KMS-11 (cell line): ENCODE data around the gene HLA-DPB1.

Source experiments
- H2AFZ ChIP-seq: fragments of 200-600 bp; sonication (generic); 2 replicates; pipeline ENCODE4 v1.6.1; 2016; ENCODE audit warnings: antibody characterized with exemption, mixed run types, low read depth
- H3K27ac ChIP-seq: fragments of 200-600 bp; sonication (generic); 2 replicates; pipeline ENCODE4 v1.6.1; 2016; ENCODE audit warnings: mild to moderate bottlenecking, mixed run types
- H3K27me3 ChIP-seq: fragments of 200-600 bp; sonication (generic); 2 replicates; pipeline ENCODE4 v1.6.1; 2017; ENCODE audit warnings: mild to moderate bottlenecking, low read depth, mixed run types, moderate library complexity; ENCODE audit not compliant: insufficient read depth
- H3K36me3 ChIP-seq: fragments of 200-600 bp; sonication (generic); 2 replicates; pipeline ENCODE4 v1.6.1; 2017; ENCODE audit warnings: mild to moderate bottlenecking, mixed run types; ENCODE audit not compliant: insufficient read depth
- H3K4me1 ChIP-seq: fragments of 200-600 bp; sonication (generic); 2 replicates; pipeline ENCODE4 v1.6.1; 2016; ENCODE audit warnings: mild to moderate bottlenecking, low read depth, mixed run types; ENCODE audit not compliant: poor library complexity, severe bottlenecking
- H3K4me2 ChIP-seq: fragments of 200-600 bp; sonication (generic); 2 replicates; pipeline ENCODE4 v1.7.0; 2016; ENCODE audit warnings: mild to moderate bottlenecking, mixed run types
- H3K4me3 ChIP-seq: fragments of 200-600 bp; sonication (generic); IDR thresholded peaks from 2 replicates; pipeline ENCODE4 v1.6.1; 2017; ENCODE audit warnings: low read depth, low read length, mixed read lengths; ENCODE audit not compliant: insufficient read depth
- H3K79me2 ChIP-seq: fragments of 200-600 bp; sonication (generic); 2 replicates; pipeline ENCODE4 v1.6.1; 2016; ENCODE audit warnings: low read depth, mixed run types; ENCODE audit not compliant: insufficient read depth
- H3K9ac ChIP-seq: fragments of 200-600 bp; sonication (generic); 2 replicates; pipeline ENCODE4 v1.6.1; 2016; ENCODE audit warnings: mild to moderate bottlenecking, mixed run types
- H4K20me1 ChIP-seq: fragments of 200-600 bp; sonication (generic); 2 replicates; pipeline ENCODE4 v1.6.1; 2016; ENCODE audit warnings: mild to moderate bottlenecking, mixed run types; ENCODE audit not compliant: insufficient read depth
- TF ChIP-seq, protein P1 (sequence below): fragments of 200-600 bp; sonication (generic); conservative IDR thresholded peaks from 2 replicates; pipeline ENCODE4 v1.6.1; 2017; ENCODE audit warnings: low read depth, mild to moderate bottlenecking, antibody characterized with exemption, low read length, moderate library complexity, mixed read lengths

Gene HLA-DPB1

GRCh38 chr6:33073431-33073871, 2.3 kb upstream of the HLA-DPB1 start, which contains the start of gene HLA-DPA1:
HLA-DPA1 (minus strand) TSS chr6:33073649.
- Histone ChIP-seq H3K9ac (no peak within 1 kb of the TSS), H3K4me1 (peaks cover 23% of the 10 kb centered on the region), H3K36me3 (no peaks in the 10 kb centered on the region), H4K20me1 (no peaks in the 10 kb centered on the region), H3K4me3 (no peak within 1 kb of the TSS), H3K27ac (no peak within 1 kb of the TSS), H3K79me2 (no peaks in the 10 kb centered on the region), H3K4me2 (peak within 1 kb of the TSS; percentile 14), H2AFZ (peak within 1 kb of the TSS; percentile 16; the same call in 1 of the 2 replicates), H3K27me3 (no peaks in the 10 kb centered on the region)
- TF ChIP-seq, protein P1, sequence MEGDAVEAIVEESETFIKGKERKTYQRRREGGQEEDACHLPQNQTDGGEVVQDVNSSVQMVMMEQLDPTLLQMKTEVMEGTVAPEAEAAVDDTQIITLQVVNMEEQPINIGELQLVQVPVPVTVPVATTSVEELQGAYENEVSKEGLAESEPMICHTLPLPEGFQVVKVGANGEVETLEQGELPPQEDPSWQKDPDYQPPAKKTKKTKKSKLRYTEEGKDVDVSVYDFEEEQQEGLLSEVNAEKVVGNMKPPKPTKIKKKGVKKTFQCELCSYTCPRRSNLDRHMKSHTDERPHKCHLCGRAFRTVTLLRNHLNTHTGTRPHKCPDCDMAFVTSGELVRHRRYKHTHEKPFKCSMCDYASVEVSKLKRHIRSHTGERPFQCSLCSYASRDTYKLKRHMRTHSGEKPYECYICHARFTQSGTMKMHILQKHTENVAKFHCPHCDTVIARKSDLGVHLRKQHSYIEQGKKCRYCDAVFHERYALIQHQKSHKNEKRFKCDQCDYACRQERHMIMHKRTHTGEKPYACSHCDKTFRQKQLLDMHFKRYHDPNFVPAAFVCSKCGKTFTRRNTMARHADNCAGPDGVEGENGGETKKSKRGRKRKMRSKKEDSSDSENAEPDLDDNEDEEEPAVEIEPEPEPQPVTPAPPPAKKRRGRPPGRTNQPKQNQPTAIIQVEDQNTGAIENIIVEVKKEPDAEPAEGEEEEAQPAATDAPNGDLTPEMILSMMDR = no peak

GRCh38 chr6:33075208-33075567, 602 bp upstream of the HLA-DPB1 start:
- H3K79me2 ChIP-seq = no peaks in the 10 kb centered on the region
- TF ChIP-seq, protein P1 = no peak
- no peaks in the 10 kb centered on the region for H3K36me3 ChIP-seq
- peak overlapping the region; percentile 66; the same call in 1 of the 2 replicates for H2AFZ ChIP-seq
- peaks cover 23% of the 10 kb centered on the region for H3K4me1 ChIP-seq
- H3K4me2 ChIP-seq = no peak overlapping the region; the same call in 1 of the 2 replicates
- H3K9ac ChIP-seq = no peak overlapping the region
- H4K20me1 ChIP-seq = no peaks in the 10 kb centered on the region
- no peak overlapping the region for H3K4me3 ChIP-seq
- H3K27me3 ChIP-seq = no peaks in the 10 kb centered on the region
- no peak overlapping the region for H3K27ac ChIP-seq

DNA sequence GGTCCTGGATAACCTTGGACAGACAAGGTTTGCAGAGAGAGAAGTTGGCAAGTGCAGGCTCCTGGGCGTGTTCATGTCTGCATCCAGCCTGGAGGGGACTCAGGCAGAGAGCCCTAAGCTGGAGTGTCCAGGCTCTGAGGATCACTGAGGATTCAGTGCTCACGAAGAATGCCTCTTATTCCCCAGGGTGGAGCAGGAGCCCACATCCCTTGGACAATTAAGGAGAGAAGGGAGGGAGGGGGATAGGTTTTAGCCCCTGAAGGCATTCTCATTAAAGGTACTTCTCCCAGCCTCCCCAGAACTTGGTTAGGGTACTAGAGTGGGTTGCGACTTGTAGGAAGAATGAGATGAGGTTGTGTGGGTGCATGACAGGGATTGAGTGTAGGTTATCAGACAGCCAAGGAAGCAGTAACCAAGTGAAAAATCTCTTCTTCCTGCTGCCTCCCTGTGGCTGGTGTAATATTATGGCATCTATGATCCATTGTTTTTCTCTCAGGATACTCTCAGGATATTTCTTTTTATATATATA, 680 bp downstream of the HLA-DPB1 start:
- Histone ChIP-seq H4K20me1 (no peaks in the 10 kb centered on the region), H2AFZ (0 out of 2 replicates have a peak overlapping the region, but pooled peaks have one; percentile 66), H3K4me1 (peaks cover 23% of the 10 kb centered on the region), H3K27me3 (no peaks in the 10 kb centered on the region), H3K79me2 (no peaks in the 10 kb centered on the region), H3K36me3 (no peaks in the 10 kb centered on the region), H3K4me3 (no peak overlapping the region), H3K4me2 (peak overlapping the region; percentile 9; the same call in 1 of the 2 replicates), H3K27ac (no peak overlapping the region), H3K9ac (no peak overlapping the region)
- TF ChIP-seq, protein P1 = no peak

DNA sequence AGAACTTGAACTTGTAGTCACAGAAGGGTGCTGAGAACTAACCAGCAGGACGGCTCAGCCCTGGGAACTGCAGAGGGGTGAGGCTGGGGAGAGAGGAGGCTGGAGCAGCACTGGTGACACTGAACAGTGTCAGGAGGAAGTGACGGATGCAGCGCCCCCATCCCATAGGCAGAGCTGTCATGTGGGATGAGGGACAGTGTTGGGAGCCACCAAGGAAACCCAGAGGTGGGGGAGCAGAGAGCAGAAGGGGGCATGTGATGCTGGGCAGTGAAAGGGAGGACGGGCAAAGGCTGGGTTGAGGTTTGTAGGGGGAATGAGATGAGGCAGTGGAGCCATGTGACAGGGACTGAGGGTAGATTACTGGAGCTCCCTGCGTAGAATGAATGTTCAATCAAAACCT, 2.1 kb downstream of the HLA-DPB1 start:
- Histone ChIP-seq H3K9ac (no peak overlapping the region), H3K79me2 (no peaks in the 10 kb centered on the region), H3K27me3 (no peaks in the 10 kb centered on the region), H3K36me3 (no peaks in the 10 kb centered on the region), H3K4me3 (no peak overlapping the region), H4K20me1 (no peaks in the 10 kb centered on the region), H3K27ac (no peak overlapping the region), H3K4me1 (peaks cover 23% of the 10 kb centered on the region), H3K4me2 (no peak overlapping the region), H2AFZ (no peak overlapping the region)
- TF ChIP-seq, protein P1 = no peak
